GM21825 (cell line): ENCODE data around the gene SLC22A8.
"Not testable (repeated sequence)": the region's sequence is repeated elsewhere in the genome, so short reads cannot be mapped to it uniquely, and the experiment has no call there.

Experiments used
- ATAC-seq: cut with Tn5 transposase; IDR thresholded peaks from one replicate; pipeline ENCODE4 v1.9.1; 2021; ENCODE audit warnings: mild to moderate bottlenecking, moderate library complexity; ENCODE audit not compliant: unreplicated experiment

Gene SLC22A8

GRCh38 chr11:62994775-62995174, 20.9 kb downstream of the SLC22A8 start:
- ATAC-seq = no peak

DNA sequence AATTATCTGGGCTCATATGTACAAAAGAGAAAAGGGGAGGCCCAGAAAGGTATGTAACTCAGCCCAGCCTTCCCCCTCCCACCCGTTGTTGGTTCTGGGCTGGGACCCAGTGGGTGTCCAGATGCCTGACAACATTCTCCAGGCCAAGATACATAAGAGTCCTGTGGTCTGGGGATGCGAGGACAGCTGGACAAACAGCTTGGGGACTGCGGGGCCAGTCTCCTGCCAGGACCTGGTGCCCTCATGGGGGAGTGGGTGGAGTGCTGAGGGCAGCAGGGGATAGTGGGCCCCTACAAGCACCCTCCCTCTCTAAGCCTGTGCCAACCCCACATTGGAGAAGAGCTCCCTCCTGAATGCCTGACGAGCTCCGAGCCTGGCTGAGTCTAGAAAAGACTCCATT, 27.4 kb downstream of the SLC22A8 start:
- no peak for ATAC-seq

DNA sequence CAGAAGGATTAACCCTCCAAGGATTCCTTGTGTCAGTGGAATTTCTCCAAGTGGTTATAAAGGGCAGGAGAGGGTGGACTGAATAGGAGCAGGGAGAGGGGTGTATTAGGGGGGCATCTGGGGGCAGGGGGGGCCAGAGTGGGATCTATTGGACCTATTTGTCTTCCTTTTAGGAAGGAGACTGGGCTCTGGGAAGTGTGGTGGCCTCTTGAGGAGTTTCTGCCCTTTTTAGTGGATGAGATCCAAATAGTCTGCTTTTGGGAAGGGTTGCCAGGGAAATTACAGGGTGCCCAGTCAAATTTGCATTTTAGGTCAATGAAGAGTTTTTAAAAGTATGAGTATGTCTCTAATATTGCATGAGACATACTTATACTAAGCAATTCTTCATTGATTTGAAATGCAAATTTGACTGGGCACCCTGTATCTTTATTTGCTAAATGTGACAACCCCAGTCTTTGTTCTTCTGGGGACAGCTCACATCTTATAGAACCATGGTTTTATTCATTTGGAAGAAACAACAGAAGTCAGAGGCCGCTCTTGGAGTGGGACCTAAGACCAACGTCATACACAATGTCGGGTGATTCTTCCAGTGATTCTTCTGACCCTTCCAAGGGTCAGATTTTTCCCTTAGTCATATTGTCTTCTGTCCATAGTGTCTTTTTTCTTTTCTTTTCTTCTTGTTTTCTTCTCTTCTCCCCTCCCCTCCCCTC, 30.4 kb downstream of the SLC22A8 start:
- no peak for ATAC-seq

DNA sequence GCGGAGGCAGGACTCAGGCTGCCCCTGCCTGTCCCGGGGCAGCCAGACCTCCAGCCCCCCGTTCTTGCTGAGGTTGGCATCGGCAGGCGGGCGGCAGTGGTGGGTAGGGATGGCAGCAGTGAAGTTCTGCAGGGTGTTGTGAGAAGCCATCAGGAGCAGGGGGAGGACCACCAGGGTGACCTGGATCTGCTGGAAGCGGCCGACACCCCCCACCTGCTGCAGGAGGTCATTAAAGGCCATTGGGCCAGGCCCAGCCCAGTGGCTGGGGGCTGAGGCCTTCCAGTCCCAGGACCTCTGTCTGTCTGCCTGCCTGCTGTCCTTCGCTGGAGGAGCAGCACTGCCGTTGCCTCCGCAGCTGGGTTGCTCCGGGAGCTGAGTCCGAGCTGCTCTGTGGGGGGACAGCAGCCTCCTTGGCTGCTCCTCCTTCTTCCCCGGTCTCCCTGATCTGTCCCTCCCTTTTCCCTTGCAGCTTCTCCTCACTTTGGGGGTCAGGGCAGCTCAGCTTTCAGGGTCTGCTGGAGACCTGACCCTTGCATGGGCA, 31.1 kb downstream of the SLC22A8 start, which contains the start of gene SLC22A6:
Gene SLC22A6 (minus strand): TSS at position 517 of the 541 bp plus-strand sequence. CDS start 277 bp downstream, at position 240.
- no peak for ATAC-seq

DNA sequence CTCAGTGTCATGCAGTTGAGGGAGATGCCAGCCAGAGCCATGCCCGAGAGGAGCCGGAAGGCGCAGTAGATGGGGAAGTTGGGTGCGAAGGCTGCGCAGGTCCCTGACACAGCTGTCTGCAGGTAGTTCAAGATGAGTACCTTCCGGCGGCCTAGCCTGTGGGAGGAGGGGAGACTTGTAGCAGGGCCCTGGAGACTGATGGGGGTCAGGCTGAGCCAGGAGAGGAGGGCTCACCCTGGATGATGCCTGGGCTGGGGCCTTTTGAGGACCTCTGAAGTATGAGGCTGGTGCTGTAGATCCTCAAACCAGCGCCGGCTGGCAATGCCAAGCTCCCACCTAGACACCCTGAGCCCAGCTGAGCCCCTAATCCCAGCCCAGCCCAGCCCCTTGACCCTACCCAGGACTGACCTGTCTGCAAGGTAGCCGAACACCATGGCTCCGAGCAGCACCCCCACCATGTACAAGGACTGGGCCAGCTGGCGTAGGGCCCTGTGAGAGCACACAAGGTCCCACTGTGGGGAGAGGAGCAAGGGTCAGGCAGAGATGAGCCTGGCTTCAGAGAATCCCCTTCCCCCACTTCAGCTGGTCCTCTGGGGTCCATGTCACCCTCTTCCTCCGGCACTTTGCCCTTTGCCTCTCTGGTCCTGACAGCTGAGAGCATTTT, 32.0 kb downstream of the SLC22A8 start:
- no peak for ATAC-seq

GRCh38 chr11:62981743-62982142, 33.9 kb downstream of the SLC22A8 start:
- no peak for ATAC-seq

DNA sequence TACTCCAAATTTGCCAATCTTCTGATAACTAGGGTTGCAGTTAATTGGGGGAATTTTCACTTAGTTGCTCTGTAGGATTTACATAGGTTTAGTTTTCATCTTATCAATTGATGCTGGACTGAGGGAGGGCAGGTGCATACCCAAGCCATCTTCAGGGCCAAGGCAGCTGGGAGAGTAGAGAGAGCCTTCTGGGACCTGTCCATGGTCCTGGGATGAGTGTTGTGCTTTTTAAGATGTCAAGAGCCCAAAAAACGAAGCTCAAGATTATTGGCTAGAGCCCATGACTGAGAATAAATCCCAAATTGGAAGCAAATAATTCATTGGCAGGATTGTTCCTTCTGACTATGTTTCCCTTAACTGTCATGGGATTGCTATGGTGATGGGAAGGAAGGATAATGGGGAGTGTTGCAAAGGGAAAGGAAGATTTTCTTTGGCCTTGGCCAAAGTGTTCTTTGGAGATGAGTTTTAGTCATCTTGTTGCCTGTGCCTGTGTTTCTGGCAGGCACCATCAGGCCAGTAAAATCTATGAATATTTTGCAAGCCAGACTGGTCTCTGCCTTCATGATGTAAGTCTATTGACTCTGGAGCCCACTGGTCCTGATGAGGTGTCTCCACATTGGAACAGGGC, 35.4 kb downstream of the SLC22A8 start:
- ATAC-seq = no peak

GRCh38 chr11:62976109-62976508, 39.5 kb downstream of the SLC22A8 start:
- ATAC-seq = no peak

- ATAC-seq = no peak
Measured at GRCh38 chr11:62974848-62975522, 40.7 kb downstream of the SLC22A8 start.

DNA sequence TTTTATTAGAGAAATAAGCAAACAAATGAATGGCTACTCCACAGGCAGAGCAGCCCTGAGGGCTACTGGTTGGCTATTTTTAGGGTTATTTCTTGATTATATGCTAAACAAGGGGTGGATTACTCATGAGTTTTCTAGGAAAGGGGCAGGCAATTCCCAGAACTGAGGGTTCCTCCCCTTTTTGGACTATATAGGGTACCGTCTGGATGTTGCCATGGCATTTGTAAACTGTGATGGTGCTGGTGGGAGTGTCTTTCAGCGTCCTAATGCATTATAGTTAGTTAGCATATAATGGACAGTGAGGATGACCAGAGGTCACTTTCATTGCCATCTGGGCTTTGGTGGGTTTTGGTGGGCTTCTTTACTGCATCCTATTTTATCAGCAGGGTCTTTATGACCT, 50.1 kb downstream of the SLC22A8 start:
- ATAC-seq = no peak

DNA sequence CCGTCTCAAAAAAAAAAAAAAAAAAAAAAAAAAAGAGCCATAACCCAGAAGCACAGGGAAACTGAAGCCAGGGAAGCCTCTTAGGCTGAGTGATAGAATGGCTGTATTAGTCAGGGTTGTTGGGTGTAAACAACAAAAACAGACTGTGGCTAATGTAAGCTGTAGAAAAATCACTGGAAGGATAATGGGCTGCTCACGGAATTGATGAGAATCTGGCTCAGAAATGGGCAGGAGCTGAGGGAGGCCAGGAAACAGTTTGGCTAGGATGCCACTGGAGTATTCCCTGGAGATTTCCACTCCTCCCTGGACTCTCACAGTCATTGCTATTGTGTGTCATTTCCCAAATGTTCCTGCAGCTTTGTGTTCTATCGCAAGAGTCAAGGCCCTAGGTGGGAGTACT, 53.2 kb downstream of the SLC22A8 start:
- no peak for ATAC-seq

GRCh38 chr11:62961017-62961570, 54.5 kb downstream of the SLC22A8 start:
- ATAC-seq = no peak

- no peak for ATAC-seq
Measured at GRCh38 chr11:62959422-62959980, 56.1 kb downstream of the SLC22A8 start.

DNA sequence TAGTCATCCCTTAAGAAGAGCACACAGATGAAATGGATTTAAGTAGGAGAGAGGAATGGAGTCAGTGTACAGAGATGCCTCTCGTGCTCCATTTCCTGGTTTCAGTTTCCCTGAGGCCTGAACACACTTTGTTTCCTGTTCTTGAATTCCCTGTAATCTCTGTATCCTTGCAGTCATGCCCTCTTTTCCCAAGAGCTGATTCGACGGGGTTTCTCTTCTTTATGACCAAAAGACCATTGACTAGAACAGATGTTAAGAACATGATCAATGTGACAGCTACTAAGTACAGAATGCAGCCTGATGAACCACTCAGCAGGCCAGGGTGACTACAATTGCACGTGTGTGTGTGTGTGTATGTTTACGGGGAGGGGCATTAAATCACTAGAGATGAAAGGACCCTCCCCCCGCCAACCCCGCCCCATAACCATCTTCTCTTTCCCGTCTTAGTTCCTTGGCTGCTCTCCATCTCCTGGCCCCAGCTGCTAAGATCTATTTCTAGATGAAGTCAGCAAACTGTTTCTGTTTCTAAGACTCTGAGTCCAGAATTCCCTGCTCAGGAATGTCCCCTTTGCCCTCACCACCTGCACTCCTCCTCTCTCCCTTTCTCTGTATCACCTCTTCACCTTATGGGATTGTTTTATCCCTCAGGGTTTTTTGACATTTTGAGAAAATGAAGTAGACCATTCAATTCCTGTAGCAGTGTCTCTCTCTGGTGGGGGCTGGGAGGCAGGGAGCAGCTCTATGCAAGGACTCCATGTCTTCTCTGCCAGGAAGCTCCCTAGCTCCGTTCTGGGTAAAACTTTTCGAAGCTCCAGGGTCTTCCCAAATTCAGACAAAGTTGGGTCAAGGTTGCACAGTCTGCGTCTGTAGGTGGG, 56.9 kb downstream of the SLC22A8 start:
- no peak for ATAC-seq

DNA sequence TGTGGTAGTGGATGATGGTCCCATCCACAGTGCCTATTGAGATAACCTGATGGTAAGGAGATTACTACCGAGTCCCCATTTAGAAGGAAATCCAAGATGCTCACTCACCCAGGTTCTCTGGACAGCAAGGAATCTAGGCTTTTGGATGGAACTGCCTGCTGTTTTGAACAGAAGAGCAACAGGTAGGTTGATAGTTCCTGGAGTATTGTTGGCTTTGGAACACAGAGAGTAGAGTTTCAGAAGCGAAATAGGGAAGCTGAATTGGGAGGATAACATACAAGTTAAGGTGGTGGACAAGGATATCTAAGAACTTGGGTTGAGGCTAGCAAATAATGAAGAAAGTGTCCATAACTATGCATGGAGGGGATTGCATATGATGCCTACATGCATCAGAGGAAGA, 58.5 kb downstream of the SLC22A8 start:
- no peak for ATAC-seq

- no peak for ATAC-seq
Measured at GRCh38 chr11:62954478-62954877, 61.2 kb downstream of the SLC22A8 start.

DNA sequence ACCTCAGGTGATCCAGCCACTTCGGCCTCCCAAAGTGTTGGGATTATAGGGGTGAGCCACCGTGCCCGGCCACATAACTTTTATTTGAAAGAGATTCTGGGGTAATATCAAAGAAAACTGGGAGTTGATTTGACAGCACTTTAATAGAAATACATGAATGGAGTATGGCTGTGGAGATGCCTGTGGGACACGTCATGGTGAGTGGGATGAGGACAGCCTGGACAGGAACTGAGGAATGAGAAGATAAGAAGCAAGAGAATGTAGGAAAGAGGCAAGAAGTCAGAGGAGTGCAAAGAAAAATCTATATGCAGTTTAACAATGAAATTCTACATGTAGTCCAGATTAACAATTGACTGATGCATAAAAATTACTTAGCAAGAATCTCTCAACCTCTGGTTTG, 61.8 kb downstream of the SLC22A8 start:
- ATAC-seq = no peak

- no peak for ATAC-seq
Measured at GRCh38 chr11:62948765-62949320, 66.8 kb downstream of the SLC22A8 start.

DNA sequence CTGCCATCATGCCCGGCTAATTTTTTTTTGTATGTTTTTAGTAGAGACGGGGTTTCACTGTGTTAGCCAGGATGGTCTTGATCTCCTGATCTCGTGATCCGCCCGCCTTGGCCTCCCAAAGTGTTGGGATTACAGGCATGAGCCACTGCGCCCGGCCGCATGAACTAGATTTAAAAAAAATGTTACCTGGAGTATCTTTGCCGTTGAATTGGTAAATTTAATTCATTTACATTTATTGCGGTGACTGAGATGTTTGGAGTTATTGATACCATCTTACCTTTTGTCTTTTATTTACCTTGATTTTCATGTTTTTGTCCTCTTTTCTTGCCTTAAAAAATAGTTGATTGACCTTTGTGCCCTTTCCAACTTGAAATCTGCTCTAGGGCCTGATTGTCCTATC, 70.1 kb downstream of the SLC22A8 start:
- not testable (repeated sequence) for ATAC-seq
